Neural crest cell (in vitro differentiated cells): ENCODE data around the gene REEP1. TPM values are rescaled to one million over a fixed set of nuclear protein-coding genes. Genes with fewer than 3 reads are reported as not detected.
A peak's percentile ranks its signal among the peaks of the same experiment; 100 is the strongest.

Experiments used
- DNase-seq: peaks from one replicate; pipeline ENCODE4 v3.0.0; 2021; ENCODE audit warnings: low read depth, mixed read lengths, low spot score
- H3K27ac Mint-ChIP-seq: one replicate; pipeline ENCODE4 v1.8.0; 2021; ENCODE audit warnings: mild to moderate bottlenecking, mixed read lengths; ENCODE audit not compliant: unreplicated experiment
- H3K27me3 Mint-ChIP-seq: 2 replicates; pipeline ENCODE4 v1.8.0; 2021; ENCODE audit warnings: low read depth, mild to moderate bottlenecking, mixed read lengths
- H3K36me3 Mint-ChIP-seq: 2 replicates; pipeline ENCODE4 v1.8.0; 2021; ENCODE audit warnings: low read depth, mild to moderate bottlenecking, mixed read lengths
- H3K4me1 Mint-ChIP-seq: 2 replicates; pipeline ENCODE4 v1.8.0; 2021; ENCODE audit warnings: mixed read lengths
- H3K4me3 Mint-ChIP-seq: one replicate; pipeline ENCODE4 v1.8.0; 2021; ENCODE audit warnings: mild to moderate bottlenecking, mixed read lengths
- H3K9me3 Mint-ChIP-seq: 2 replicates; pipeline ENCODE4 v1.8.0; 2021; ENCODE audit warnings: mixed read lengths
- CTCF ChIP-seq: fragments of 200-600 bp; sonication (generic); conservative IDR thresholded peaks from 2 replicates; pipeline ENCODE4 v1.5.0; 2021; ENCODE audit warnings: antibody characterized with exemption, mild to moderate bottlenecking
- total RNA-seq: library from RNA; stranded (reverse); gene quantifications from 2 replicates; pipeline ENCODE4 v1.2.1, GENCODE V29; 2021

The REEP1 gene
- total RNA-seq, 1 donor from 2014 or later, result 12.3 TPM

DNA sequence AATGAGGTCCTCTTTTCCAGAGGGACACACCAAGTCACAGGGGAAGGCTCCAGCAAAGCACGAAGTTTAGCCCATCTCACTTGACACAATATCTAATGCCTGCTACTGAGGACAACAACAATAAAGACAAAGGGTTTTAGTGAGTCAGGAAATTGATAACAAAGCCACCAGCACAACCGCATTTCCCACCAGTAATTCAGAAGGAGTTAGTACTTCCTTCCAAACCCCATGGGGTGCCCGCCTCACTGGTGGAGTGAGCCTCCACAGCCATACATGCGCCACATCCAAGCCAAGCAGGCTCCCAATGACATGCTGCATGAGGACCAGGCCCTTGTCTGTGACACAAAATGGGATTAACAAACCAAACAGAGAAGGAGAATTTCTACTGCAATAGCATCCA lies 98.1 kb downstream of the REEP1 start:
- H3K4me1 Mint-ChIP-seq, result peaks cover 31% of the 10 kb centered on the region
- H3K4me3 Mint-ChIP-seq, result no peak overlapping the region
- H3K36me3 Mint-ChIP-seq, result no peaks in the 10 kb centered on the region
- DNase-seq, result no peak
- no peak overlapping the region for H3K27ac Mint-ChIP-seq
- no peaks in the 10 kb centered on the region for H3K27me3 Mint-ChIP-seq
- no peak for TF ChIP-seq CTCF
- H3K9me3 Mint-ChIP-seq, result no peaks in the 10 kb centered on the region

- Mint-ChIP-seq H3K4me1 (peaks cover 40% of the 10 kb centered on the region), H3K9me3 (no peaks in the 10 kb centered on the region), H3K36me3 (no peaks in the 10 kb centered on the region), H3K4me3 (no peak overlapping the region), H3K27ac (peak overlapping the region; percentile 81), H3K27me3 (no peaks in the 10 kb centered on the region)
- no peak for DNase-seq
- no peak for TF ChIP-seq CTCF
These were observed 99.1 kb downstream of the REEP1 start for GRCh38 chr2:86238354-86238753.

GRCh38 chr2:86237172-86237571 lies 100.3 kb downstream of the REEP1 start:
- no peaks in the 10 kb centered on the region for H3K27me3 Mint-ChIP-seq
- no peak overlapping the region for H3K4me3 Mint-ChIP-seq
- no peak overlapping the region for H3K27ac Mint-ChIP-seq
- DNase-seq, result no peak
- H3K36me3 Mint-ChIP-seq, result no peaks in the 10 kb centered on the region
- H3K9me3 Mint-ChIP-seq, result no peaks in the 10 kb centered on the region
- no peak for TF ChIP-seq CTCF
- H3K4me1 Mint-ChIP-seq, result peaks cover 43% of the 10 kb centered on the region

DNA sequence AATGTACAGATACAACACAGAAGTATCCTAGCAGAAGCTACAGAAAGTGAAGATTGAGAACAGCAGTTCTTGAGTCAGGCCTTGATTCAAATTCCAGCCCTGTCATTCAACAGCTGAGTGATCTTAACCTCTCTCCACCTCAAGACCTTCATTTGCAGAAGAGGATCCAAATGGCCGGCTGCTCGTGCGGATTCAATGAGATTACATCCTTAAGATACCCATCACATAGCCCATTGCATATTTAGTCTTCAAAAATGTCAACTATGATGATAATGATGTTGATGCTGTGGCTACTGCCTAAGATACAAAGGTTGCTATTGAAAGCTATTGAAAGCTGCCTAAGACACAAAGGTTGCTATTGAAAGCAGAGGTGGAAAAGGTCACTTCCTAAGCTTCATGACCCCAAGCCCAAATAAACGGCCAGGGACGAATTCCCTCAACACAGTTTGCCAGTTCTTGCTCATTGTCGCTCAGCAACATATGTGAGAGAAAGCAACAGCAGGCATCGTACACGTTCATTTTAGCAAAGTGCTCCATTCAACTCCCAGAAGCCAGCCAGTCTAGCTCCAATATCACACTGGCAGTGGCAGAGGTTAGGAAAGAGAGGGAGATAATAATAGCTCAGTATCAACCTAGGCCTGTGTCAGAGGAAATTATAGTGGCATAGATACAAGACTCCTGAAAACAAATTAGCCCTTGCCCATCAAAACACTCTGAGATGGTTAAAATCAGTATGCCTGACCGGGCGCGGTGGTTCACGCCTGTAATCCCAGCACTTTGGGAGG lies 102.0 kb downstream of the REEP1 start:
- H3K4me1 Mint-ChIP-seq, result peaks cover 49% of the 10 kb centered on the region
- no peaks in the 10 kb centered on the region for H3K27me3 Mint-ChIP-seq
- no peak for TF ChIP-seq CTCF
- peak overlapping the region; percentile 25 for H3K4me3 Mint-ChIP-seq
- no peak overlapping the region for H3K27ac Mint-ChIP-seq
- no peaks in the 10 kb centered on the region for H3K36me3 Mint-ChIP-seq
- DNase-seq, result no peak
- no peaks in the 10 kb centered on the region for H3K9me3 Mint-ChIP-seq

- DNase-seq, result no peak
- Mint-ChIP-seq H3K4me1 (peaks cover 50% of the 10 kb centered on the region), H3K27me3 (no peaks in the 10 kb centered on the region), H3K36me3 (no peaks in the 10 kb centered on the region), H3K27ac (no peak overlapping the region), H3K4me3 (no peak overlapping the region), H3K9me3 (no peaks in the 10 kb centered on the region)
- no peak for TF ChIP-seq CTCF
These were observed 102.8 kb downstream of the REEP1 start for GRCh38 chr2:86234563-86235131.
